Measurements from ENCODE around the gene ARHGAP10.

ARHGAP10 gene

GRCh38 chr4:147731580-147732517 lies at the start of gene ARHGAP10:
TSS of gene ARHGAP10 (plus strand) at chr4:147732088. CDS start at chr4:147732302, 214 bp downstream.
- DNase-seq = no peak

- no peak for DNase-seq
These were observed 49.1 kb upstream of the ARHGAP10 start for GRCh38 chr4:147682755-147683154.

GRCh38 chr4:147683188-147683591 lies 48.7 kb upstream of the ARHGAP10 start:
- DNase-seq = no peak

- DNase-seq = no peak
These were observed 47.9 kb upstream of the ARHGAP10 start, which contains the start of gene PRMT9 for GRCh38 chr4:147683717-147684700. TSS of gene PRMT9 (minus strand) at chr4:147684163. CDS start at chr4:147683987, 176 bp downstream.

GRCh38 chr4:147689067-147689466 lies 42.8 kb upstream of the ARHGAP10 start:
- no peak for DNase-seq

- DNase-seq = no peak
These were observed 40.1 kb upstream of the ARHGAP10 start for GRCh38 chr4:147691820-147692219.

- DNase-seq = no peak
These were observed 38.7 kb upstream of the ARHGAP10 start for GRCh38 chr4:147693218-147693617.

- DNase-seq = no peak
These were observed 35.0 kb upstream of the ARHGAP10 start for GRCh38 chr4:147696866-147697265.

- DNase-seq = no peak
These were observed 27.0 kb upstream of the ARHGAP10 start for GRCh38 chr4:147704846-147705245.

- no peak for DNase-seq
These were observed 23.8 kb upstream of the ARHGAP10 start for GRCh38 chr4:147707892-147708672.

GRCh38 chr4:147709999-147710398 lies 21.9 kb upstream of the ARHGAP10 start:
- DNase-seq = no peak

GRCh38 chr4:147714575-147715401 lies 17.1 kb upstream of the ARHGAP10 start:
- DNase-seq = no peak

GRCh38 chr4:147717878-147718277 lies 14.0 kb upstream of the ARHGAP10 start:
- DNase-seq = no peak

- no peak for DNase-seq
These were observed 8.6 kb upstream of the ARHGAP10 start for GRCh38 chr4:147723326-147723725.

GRCh38 chr4:147724468-147725201 lies 7.3 kb upstream of the ARHGAP10 start:
- DNase-seq = no peak

- no peak for DNase-seq
These were observed 6.2 kb upstream of the ARHGAP10 start for GRCh38 chr4:147725673-147726072.

- no peak for DNase-seq
These were observed 4.3 kb upstream of the ARHGAP10 start for GRCh38 chr4:147727476-147728028.

- no peak for DNase-seq
These were observed 1.6 kb upstream of the ARHGAP10 start for GRCh38 chr4:147730333-147730732.

GRCh38 chr4:147732518-147733235 lies 789 bp downstream of the ARHGAP10 start:
- DNase-seq = no peak

Data from SIG-M5 (cell line).